DMS53 (cell line): ENCODE measurements around the gene PCDHGA1.
"Not testable (repeated sequence)": the region's sequence is repeated elsewhere in the genome, so short reads cannot be mapped to it uniquely, and the experiment has no call there.

Experiments
- DNase-seq: peaks from one replicate; lab custom pipeline; 2025; lab: John Stamatoyannopoulos, UW

PCDHGA1 gene

GRCh38 chr5:141412854-141413539 is 82.7 kb downstream of the PCDHGA1 start, which contains the start of gene PCDHGA10:
PCDHGA10 (plus strand) TSS chr5:141412987; CDS start chr5:141413176, 189 bp downstream.
- peak; percentile 86 for DNase-seq

- no peak for DNase-seq
These were observed 83.3 kb downstream of the PCDHGA1 start for GRCh38 chr5:141413540-141414069.

- not testable (repeated sequence) for DNase-seq
These were observed 84.4 kb downstream of the PCDHGA1 start for GRCh38 chr5:141414548-141415274.

GRCh38 chr5:141415275-141415618 is 84.9 kb downstream of the PCDHGA1 start:
- not testable (repeated sequence) for DNase-seq

- peak; percentile 89 for DNase-seq
These were observed 87.3 kb downstream of the PCDHGA1 start, which contains the start of gene PCDHGB7 for GRCh38 chr5:141417494-141418172. PCDHGB7 (plus strand) TSS chr5:141417677; CDS start chr5:141417860, 183 bp downstream.

GRCh38 chr5:141419074-141419880 is 89.0 kb downstream of the PCDHGA1 start:
- DNase-seq = no peak

- DNase-seq = peak; percentile 79
These were observed 90.7 kb downstream of the PCDHGA1 start, which contains the start of gene PCDHGA11 for GRCh38 chr5:141420855-141421488. PCDHGA11 (plus strand) TSS chr5:141421051; CDS start chr5:141421228, 177 bp downstream.

GRCh38 chr5:141421489-141421855 is 91.2 kb downstream of the PCDHGA1 start:
- no peak for DNase-seq

- DNase-seq = no peak
These were observed 92.5 kb downstream of the PCDHGA1 start for GRCh38 chr5:141422742-141423291.

- DNase-seq = no peak
These were observed 97.6 kb downstream of the PCDHGA1 start for GRCh38 chr5:141427783-141428426.

- DNase-seq = peak; percentile 65
These were observed 100.2 kb downstream of the PCDHGA1 start, which contains the start of gene PCDHGA12 for GRCh38 chr5:141430332-141431113. PCDHGA12 (plus strand) TSS chr5:141430507; CDS start chr5:141430760, 253 bp downstream.

GRCh38 chr5:141431286-141431685 is 101.0 kb downstream of the PCDHGA1 start:
- DNase-seq = no peak

GRCh38 chr5:141432308-141432707 is 102.0 kb downstream of the PCDHGA1 start:
- DNase-seq = not testable (repeated sequence)

- DNase-seq = not testable (repeated sequence)
These were observed 102.4 kb downstream of the PCDHGA1 start for GRCh38 chr5:141432726-141433125.

- no peak for DNase-seq
These were observed 103.7 kb downstream of the PCDHGA1 start for GRCh38 chr5:141434006-141434405.

- DNase-seq = no peak
These were observed 106.9 kb downstream of the PCDHGA1 start for GRCh38 chr5:141437221-141437620.

- no peak for DNase-seq
These were observed 109.3 kb downstream of the PCDHGA1 start for GRCh38 chr5:141439411-141440141.

GRCh38 chr5:141440341-141440740 is 110.0 kb downstream of the PCDHGA1 start:
- no peak for DNase-seq
